Endothelial cell of umbilical vein (primary cell): Measurements from ENCODE around the gene TNS1. TPM values are rescaled to one million over a fixed set of nuclear protein-coding genes. Genes with fewer than 3 reads are reported as not detected.

Source experiments
- BruUV-seq: library from RNA; stranded (reverse); fragments of 400-500 nt; replicated peaks from 2 replicates; lab custom pipeline; 2021; lab: Mats Ljungman, UMichigan
- CTCF ChIA-PET: fragments of 300-600, 350-600 bp; sonication (Branson Sonifier 250); formaldehyde crosslinking; loops from one replicate; lab custom pipeline; 2021; ENCODE audit warnings: antibody characterized with exemption, inconsistent platforms; lab: Charles Lee
- POLR2A ChIA-PET: fragments of 300-600, 350-600 bp; sonication (Branson Sonifier 250); formaldehyde crosslinking; loops from one replicate; lab custom pipeline; 2021; ENCODE audit warnings: antibody characterized with exemption, inconsistent platforms; lab: Charles Lee
- DNase-seq: peaks from one replicate; pipeline ENCODE4 v3.0.0-alpha.2; 2011; ENCODE audit warnings: low read depth, low spot score
- FAIRE-seq: peaks from 2 replicates; lab custom pipeline; 2011; peaks lifted over from hg19 to GRCh38; lab: Jason Lieb, UNC
- H2AFZ ChIP-seq: 2 replicates; pipeline ENCODE4 v1.6.0; 2012; ENCODE audit warnings: low read depth, low read length, control low read depth, inconsistent platforms
- H3K27ac ChIP-seq: 2 replicates; pipeline ENCODE4 v1.5.1; 2011; ENCODE audit warnings: low read depth, mild to moderate bottlenecking, control low read depth, low read length, moderate library complexity; ENCODE audit not compliant: insufficient read depth
- H3K27me3 ChIP-seq, 2 experiments: 2 replicates each; pipeline versions ENCODE4 v1.6.0 to v1.6.1; 2011; ENCODE audit warnings: low read length in 2 of 2, mixed read lengths in 1 of 2; ENCODE audit not compliant: control insufficient read depth in 2 of 2, insufficient read depth in 2 of 2
- H3K36me3 ChIP-seq, 2 experiments: 2 replicates in 1 of 2; 3 replicates in 1 of 2; pipeline ENCODE4 v1.5.1; 2011; ENCODE audit warnings: low read length in 2 of 2, mild to moderate bottlenecking in 1 of 2, moderate library complexity in 1 of 2; ENCODE audit not compliant: control insufficient read depth in 2 of 2, insufficient read depth in 2 of 2; ENCODE audit errors: extremely low read depth in 1 of 2
- H3K4me1 ChIP-seq: 3 replicates; pipeline ENCODE4 v1.5.1; 2011; ENCODE audit warnings: mild to moderate bottlenecking, low read length; ENCODE audit not compliant: control insufficient read depth, insufficient read depth; ENCODE audit errors: extremely low read depth
- H3K4me2 ChIP-seq: 2 replicates; pipeline ENCODE4 v1.6.1; 2011; ENCODE audit warnings: low read length, control low read depth, mixed read lengths; ENCODE audit not compliant: insufficient read depth
- H3K4me3 ChIP-seq, 3 experiments: fragments of 200-600 bp in 1 of 3; sonication (generic), shearing (Covaris generic) in 1 of 3; replicated peaks in 1 of 3; 2 replicates each; pipeline ENCODE4 v1.5.1; 2011 to 2016; ENCODE audit warnings: control low read depth in 3 of 3, low read length in 3 of 3, mild to moderate bottlenecking in 2 of 3, inconsistent platforms in 1 of 3, low read depth in 1 of 3, moderate library complexity in 1 of 3; ENCODE audit not compliant: insufficient read depth in 1 of 3
- H3K79me2 ChIP-seq: 2 replicates; pipeline ENCODE4 v1.6.0; 2012; ENCODE audit warnings: low read length, inconsistent platforms; ENCODE audit not compliant: control insufficient read depth, insufficient read depth
- H3K9ac ChIP-seq: replicated peaks from 2 replicates; pipeline ENCODE3; 2011; ENCODE audit warnings: low read length, control low read depth; ENCODE audit not compliant: insufficient read depth; ENCODE audit errors: extremely low read depth
- H3K9me1 ChIP-seq: replicated peaks from 3 replicates; pipeline ENCODE4 v1.6.0; 2011; ENCODE audit warnings: mild to moderate bottlenecking, low read length; ENCODE audit not compliant: control insufficient read depth, insufficient read depth; ENCODE audit errors: extremely low read depth
- H3K9me3 ChIP-seq: replicated peaks from 2 replicates; pipeline ENCODE4 v1.5.1; 2012; ENCODE audit warnings: low read length, inconsistent platforms; ENCODE audit not compliant: control insufficient read depth, insufficient read depth
- H4K20me1 ChIP-seq: replicated peaks from 2 replicates; pipeline ENCODE3; 2011; ENCODE audit warnings: mild to moderate bottlenecking, low read length; ENCODE audit not compliant: control insufficient read depth, insufficient read depth; ENCODE audit errors: extremely low read depth
- CTCF ChIP-seq, 2 donors: IDR thresholded peaks; 1 replicate in 1 of 2; 2 replicates in 1 of 2; pipeline ENCODE4 v1.5.1; 2011; ENCODE audit warnings: low read length in 2 of 2, mild to moderate bottlenecking in 2 of 2, moderate library complexity in 2 of 2, control low read depth in 1 of 2, inconsistent platforms in 1 of 2, low read depth in 1 of 2; ENCODE audit not compliant: insufficient read depth in 1 of 2; ENCODE audit errors: extremely low read depth in 1 of 2
- EZH2 ChIP-seq: IDR thresholded peaks from 2 replicates; pipeline ENCODE4 v1.6.1; 2012; ENCODE audit warnings: borderline replicate concordance, low read depth, mild to moderate bottlenecking, moderate library complexity, low read length, inconsistent platforms; ENCODE audit not compliant: severe bottlenecking
- FOS ChIP-seq: IDR thresholded peaks from 2 replicates; pipeline ENCODE4 v1.6.1; 2011; ENCODE audit warnings: mild to moderate bottlenecking, low read length, moderate library complexity, borderline replicate concordance; ENCODE audit not compliant: insufficient read depth
- GATA2 ChIP-seq: IDR thresholded peaks from 2 replicates; pipeline ENCODE4 v1.7.0; 2011; ENCODE audit warnings: low read depth, mild to moderate bottlenecking, moderate library complexity, mixed read lengths, low read length; ENCODE audit not compliant: insufficient read length, insufficient read depth
- JUN ChIP-seq: IDR thresholded peaks from 2 replicates; pipeline ENCODE4 v1.6.1; 2011; ENCODE audit warnings: borderline replicate concordance, low read depth; ENCODE audit not compliant: insufficient read length, insufficient read depth
- MYC ChIP-seq: IDR thresholded peaks from one replicate; pipeline ENCODE4 v1.6.1; 2011; ENCODE audit warnings: mild to moderate bottlenecking, low read depth, low read length
- POLR2A ChIP-seq: IDR thresholded peaks from 2 replicates; pipeline ENCODE4 v1.6.1; 2012; ENCODE audit warnings: low read depth, mild to moderate bottlenecking, control low read depth, low read length
- POLR2AphosphoS5 ChIP-seq: IDR thresholded peaks from 2 replicates; pipeline ENCODE4 v1.6.1; 2012; ENCODE audit warnings: low read depth, mild to moderate bottlenecking, control low read depth, low read length, moderate library complexity; ENCODE audit not compliant: insufficient read depth
- dilution Hi-C: fragments of 300-500 bp; cut with MboI; formaldehyde crosslinking; loops from one replicate; pipeline ENCODE4 v1.15.0; 2019; ENCODE audit warnings: low sequenced_read_pairs; ENCODE audit not compliant: extremely low pct_ligation_motif_present
- intact Hi-C: fragments of 100-400 bp; cut with micrococcal nuclease; formaldehyde crosslinking; loops from one replicate; pipeline ENCODE4 v1.10.0; 2022
- polyA plus RNA-seq, 4 experiments: library from polyadenylated mRNA; depleted of rRNA in 3 of 4; stranded (reverse) in 3 of 4; unstranded in 1 of 4; fragments of >200 nt; gene quantifications; 2 replicates each; pipeline versions ENCODE4 v1.2.1 to v1.2.3, GENCODE V29; 2011 to 2012; ENCODE audit warnings: missing spikeins in 1 of 4
- total RNA-seq: library from RNA; stranded (reverse); gene quantifications from 2 replicates; pipeline ENCODE4 v1.2.3, GENCODE V29; 2021
- TF ChIP-seq, protein P1 (sequence below): IDR thresholded peaks from 2 replicates; pipeline ENCODE4 v1.6.1; 2011; ENCODE audit not compliant: insufficient read depth, insufficient read length

The TNS1 gene
- total and polyA plus RNA-seq, 2 donors (not counting 3 experiments of a cell fraction or from before 2014, with no cell fraction given), result 11.0 to 52.1 TPM

DNA sequence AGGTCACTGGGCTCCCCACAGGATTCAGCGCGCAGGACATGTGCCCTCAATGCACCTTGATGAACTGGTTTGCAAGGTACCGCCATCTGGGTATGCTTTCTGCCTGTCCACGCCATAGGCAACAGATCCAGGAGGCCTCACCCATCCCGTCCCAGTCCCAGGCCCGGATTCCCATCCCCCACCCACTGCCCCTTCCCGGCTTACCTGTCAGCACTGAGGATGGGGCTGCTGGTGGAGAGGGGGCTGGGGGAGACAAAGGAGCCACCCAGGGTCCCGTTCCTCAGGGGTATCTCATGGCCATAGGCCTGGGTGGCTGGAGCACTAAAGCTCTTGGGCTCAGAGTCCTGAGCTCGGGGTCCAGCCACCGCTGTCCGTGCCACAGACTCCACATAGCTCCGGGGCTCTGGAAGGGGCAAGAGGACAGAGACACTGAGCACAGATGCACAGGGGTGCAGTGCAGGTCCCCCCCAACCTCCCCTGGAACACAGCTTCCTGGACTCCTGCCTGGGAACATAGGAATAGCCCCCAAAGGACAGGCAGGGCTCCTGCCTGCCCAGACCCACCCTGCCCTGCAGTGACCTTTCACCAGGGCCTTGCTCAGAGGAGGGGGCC is 181.2 kb downstream of the TNS1 start:
- H3K9me3 ChIP-seq, result no peaks in the 10 kb centered on the region
- peaks cover 22% of the 10 kb centered on the region for H3K4me1 ChIP-seq
- no peak for TF ChIP-seq MYC
- TF ChIP-seq, protein P1, sequence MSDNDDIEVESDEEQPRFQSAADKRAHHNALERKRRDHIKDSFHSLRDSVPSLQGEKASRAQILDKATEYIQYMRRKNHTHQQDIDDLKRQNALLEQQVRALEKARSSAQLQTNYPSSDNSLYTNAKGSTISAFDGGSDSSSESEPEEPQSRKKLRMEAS, result no peak
- no peak for TF ChIP-seq GATA2
- TF ChIP-seq JUN, result no peak
- no peak for TF ChIP-seq POLR2A
- FAIRE-seq, result no peak
- CTCF ChIA-PET, result interaction anchor here (1.0 to 1.7 kb wide), 4 partner anchors 65 to 172 kb away, joined by 3 to 4 read pairs (median 4); no protein-coding TSS in a partner anchor
- H3K4me3 ChIP-seq, result no peak overlapping the region
- H3K79me2 ChIP-seq, result no peaks in the 10 kb centered on the region
- H3K9me1 ChIP-seq, result no peaks in the 10 kb centered on the region
- no peak overlapping the region for H3K4me2 ChIP-seq
- H3K27ac ChIP-seq, result no peak overlapping the region
- POLR2A ChIA-PET, result no interaction called here
- intact Hi-C loops (no loop called here), dilution Hi-C loops (no loop called here)
- H3K9ac ChIP-seq, result no peak overlapping the region
- no peak for DNase-seq
- H4K20me1 ChIP-seq, result no peaks in the 10 kb centered on the region
- BruUV-seq, result no TSS peak
- H3K27me3 ChIP-seq, result no peaks in the 10 kb centered on the region
- H2AFZ ChIP-seq, result no peak overlapping the region
- peaks cover 0 to 4% of the 10 kb centered on the region in 2 experiments for H3K36me3 ChIP-seq

DNA sequence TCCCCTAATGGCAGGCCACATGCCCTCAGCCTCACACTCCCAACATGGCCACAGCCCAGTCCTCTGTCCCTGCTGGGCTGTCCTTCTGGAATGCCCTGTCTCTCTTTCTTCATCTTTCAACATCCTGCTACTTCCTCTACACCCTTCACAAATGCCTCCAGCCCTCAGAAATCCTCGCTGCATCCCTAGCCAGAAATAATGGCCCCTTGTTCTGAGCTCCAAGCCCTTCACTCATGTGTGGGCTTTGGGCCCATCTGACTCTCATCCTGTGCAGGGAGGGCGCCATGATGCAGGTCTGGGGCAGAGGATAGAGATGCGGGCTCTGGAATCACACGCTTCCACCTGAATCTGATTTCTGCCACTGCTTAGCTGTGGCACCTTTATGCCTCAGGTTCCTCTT is 181.9 kb downstream of the TNS1 start:
- no peaks in the 10 kb centered on the region for H3K27me3 ChIP-seq
- no peaks in the 10 kb centered on the region for H3K79me2 ChIP-seq
- H3K9ac ChIP-seq, result no peak overlapping the region
- POLR2A ChIA-PET, result no interaction called here
- TF ChIP-seq CTCF (IDR thresholded peaks at IDR 0.05; ENCODE audit: extremely low read depth in 1 of 2, insufficient read depth in 1 of 2, low read depth in 1 of 2, low read length in 2 of 2), result no peak
- TF ChIP-seq, protein P1, result no peak
- no peak for TF ChIP-seq POLR2AphosphoS5
- TF ChIP-seq FOS, result no peak
- no peak for TF ChIP-seq MYC
- TF ChIP-seq JUN, result no peak
- TF ChIP-seq POLR2A, result no peak
- TF ChIP-seq GATA2, result no peak
- no peak for TF ChIP-seq EZH2
- no peaks in the 10 kb centered on the region for H4K20me1 ChIP-seq
- DNase-seq (no peak), FAIRE-seq (no peak)
- no peaks in the 10 kb centered on the region for H3K9me3 ChIP-seq
- CTCF ChIA-PET, result interaction anchor here (1.4 to 1.8 kb wide), 4 partner anchors 20 to 173 kb away, joined by 3 to 9 read pairs (median 4); no protein-coding TSS in a partner anchor
- intact Hi-C loops (loop anchor here (1.0 kb wide), 1 partner anchor 65 kb away; no protein-coding TSS in a partner anchor), dilution Hi-C loops (no loop called here)
- no peak overlapping the region for H3K27ac ChIP-seq
- no TSS peak for BruUV-seq
- no peaks in the 10 kb centered on the region for H3K9me1 ChIP-seq
- peaks cover 0 to 4% of the 10 kb centered on the region in 2 experiments for H3K36me3 ChIP-seq
- no peak overlapping the region for H2AFZ ChIP-seq
- H3K4me1 ChIP-seq, result peaks cover 30% of the 10 kb centered on the region
- no peak overlapping the region for H3K4me3 ChIP-seq
- no peak overlapping the region for H3K4me2 ChIP-seq
